Measurements from ENCODE around the gene GADL1.

Gene GADL1

DNA sequence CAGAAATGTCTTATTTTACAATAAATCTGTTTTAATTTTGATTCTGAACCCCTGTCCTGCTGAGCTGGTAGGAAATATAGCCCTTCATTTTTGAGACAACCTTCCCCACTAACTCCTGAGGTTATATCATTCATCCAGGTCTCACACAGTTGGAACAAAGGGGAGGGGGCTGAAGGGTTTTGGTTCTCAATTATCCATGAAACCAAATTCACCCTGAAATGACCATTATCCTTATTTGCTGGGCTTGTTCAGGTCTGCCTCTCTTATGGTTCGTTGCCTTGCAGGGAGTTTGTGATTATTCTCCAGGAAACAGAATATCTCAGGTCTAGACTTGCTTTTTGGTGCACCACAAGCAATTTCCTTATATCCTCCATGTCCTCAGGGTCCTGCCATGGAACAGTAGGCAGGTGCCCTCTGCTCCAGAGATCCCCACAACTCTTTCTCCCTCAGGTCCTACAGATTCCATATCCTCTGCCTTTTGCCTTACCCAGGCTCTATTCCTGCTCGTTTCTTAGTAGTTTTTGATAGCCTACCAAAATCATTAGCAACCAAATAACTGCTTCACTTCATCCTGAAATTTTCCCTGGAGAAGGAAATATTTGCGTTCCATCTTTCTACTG, 193.6 kb downstream of the GADL1 start:
- intact Hi-C loops (cut with DNase I), result no loop called here
- no peak for DNase-seq

DNA sequence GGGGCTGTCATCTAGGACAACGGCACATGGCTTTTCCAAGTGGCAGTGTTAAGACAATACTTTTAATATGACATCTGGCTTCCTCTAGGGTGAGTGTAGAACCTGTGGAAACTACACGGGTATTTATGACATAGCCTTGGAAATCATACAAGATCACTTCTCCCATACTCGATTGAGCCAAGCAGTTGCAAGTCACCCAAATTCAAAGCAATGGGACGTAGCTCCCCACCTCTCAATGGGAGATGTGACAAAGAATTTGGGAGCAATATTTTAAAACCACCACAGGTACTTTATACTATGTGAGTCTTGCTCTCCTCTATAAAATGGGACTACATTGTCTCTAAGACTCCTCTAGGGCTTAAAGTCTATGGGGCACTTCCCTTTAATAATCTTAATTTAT, 194.5 kb downstream of the GADL1 start:
- no peak for DNase-seq
- intact Hi-C loops (cut with DNase I), result no loop called here

DNA sequence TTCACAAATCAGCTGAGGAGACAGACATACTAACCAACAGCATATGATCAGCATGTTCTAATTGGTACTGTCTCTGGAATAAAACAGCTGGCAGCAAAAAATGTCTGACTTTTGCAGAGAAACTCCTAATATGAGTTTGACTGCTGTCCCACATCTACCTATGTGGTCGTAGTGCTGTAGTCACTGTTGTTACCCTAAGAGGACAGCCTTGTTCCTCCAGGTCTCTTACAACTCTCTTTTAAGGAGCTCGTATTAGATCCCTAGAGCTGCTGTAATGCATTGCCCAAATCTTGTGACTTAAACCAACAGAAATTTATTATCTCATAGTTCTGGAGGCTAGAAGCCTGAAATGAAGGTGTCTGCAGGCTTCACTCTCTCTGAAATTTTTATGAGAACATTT, 195.9 kb downstream of the GADL1 start:
- no peak for DNase-seq
- intact Hi-C loops (cut with DNase I), result no loop called here

DNA sequence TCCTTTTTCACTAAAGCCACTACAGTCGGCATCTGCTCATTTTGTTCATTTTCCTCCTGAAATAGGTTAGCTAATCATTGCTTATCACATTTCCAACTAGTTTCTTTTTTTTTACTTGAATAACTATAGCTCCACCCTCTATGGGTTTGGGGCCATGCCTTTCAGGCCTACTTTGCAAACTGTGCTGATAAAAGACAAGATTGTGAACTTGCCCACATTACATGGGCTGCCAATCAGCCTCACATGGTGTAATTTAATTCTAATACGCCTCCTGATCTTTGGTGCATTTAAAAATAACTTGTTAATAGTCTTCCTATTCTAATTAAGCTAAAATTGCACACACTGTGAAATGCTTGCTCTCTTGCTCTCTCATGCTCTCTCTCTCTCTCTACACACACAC, 197.6 kb downstream of the GADL1 start:
- intact Hi-C loops (cut with DNase I), result no loop called here

DNA sequence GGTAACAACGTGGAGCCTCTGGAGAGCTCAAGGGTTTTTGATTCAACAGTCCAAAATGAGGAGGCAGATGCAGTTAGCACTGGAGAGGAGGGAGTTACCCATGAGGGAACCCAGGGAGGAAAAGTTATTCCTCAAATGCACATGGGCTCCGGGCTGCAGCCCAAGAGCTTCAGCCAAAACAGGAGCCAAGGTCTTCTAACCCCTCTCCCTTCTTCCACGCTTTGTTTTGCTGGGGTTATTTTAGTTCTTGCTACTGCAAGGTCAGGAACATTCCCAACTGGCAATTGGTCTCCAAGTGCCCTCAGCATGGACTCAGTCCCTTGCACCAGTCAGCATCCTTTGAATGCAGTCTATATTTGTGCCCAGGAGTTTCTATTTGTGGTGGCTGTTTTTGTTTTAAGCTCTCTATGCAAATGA, 198.1 kb downstream of the GADL1 start:
- peak in 1 of 10 donors; percentile 76 for DNase-seq
- intact Hi-C loops (cut with DNase I), result no loop called here

More for the DNA sequence above, 197.6 kb downstream of the GADL1 start:
- DNase-seq, result no peak

DNA sequence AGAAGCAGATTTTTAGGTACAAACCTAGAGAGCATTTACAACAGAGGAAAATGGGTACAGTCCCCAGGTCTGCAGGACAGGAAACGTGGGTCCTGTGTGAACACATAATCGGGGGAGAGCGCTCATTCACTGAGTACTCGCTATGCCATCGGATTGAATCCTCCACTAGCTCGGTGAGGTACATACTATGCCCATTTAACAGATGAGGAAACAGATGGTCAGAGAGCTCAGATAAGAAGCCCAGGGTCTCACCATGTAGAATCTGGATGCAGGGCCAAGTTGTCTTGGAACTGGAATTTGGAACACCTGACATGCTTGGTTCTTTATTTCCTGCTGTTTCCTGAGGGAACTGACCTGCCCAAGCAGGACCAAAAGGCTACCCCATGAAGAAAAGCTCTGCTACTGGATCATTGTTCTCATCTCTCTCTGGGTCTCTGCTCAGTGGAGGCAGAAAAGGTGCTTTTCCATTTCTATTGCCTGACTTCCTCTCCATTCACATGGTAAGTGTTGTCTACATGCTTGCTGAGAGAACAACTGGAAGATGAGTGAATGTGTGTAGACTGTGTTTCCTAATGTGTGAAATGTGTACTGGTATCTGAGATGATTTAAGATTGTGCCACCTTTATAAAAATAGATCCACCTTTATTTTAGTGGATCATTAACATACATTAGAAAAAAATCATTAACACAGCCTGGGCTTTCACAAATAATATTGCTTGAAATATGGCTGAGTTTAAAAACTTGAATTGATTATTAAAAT, 199.0 kb downstream of the GADL1 start:
- DNase-seq, result no peak
- intact Hi-C loops (cut with DNase I), result no loop called here

DNA sequence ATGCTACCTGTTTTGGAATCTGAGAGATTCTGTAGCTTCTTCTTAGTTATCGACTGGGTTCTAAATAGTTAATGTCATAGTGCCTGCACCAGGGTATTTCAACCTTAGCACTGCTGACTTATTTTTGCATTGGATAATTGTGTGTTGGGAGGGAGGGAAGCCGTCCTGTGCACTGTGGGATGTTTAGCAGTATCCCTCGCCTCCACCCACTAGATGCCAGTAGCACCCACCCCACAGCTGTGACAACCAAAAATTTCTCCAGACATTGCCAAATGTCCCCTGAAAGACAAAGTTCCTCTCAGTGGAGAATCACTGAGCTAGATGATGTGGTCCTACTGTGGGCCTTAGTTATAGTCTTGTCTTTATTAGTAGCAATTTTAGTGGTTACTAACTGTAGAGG, 199.8 kb downstream of the GADL1 start:
- intact Hi-C loops (cut with DNase I), result loop anchor here (5.0 kb wide), 2 partner anchors 582 to 652 kb away; no protein-coding TSS in a partner anchor
- DNase-seq, result no peak

DNA sequence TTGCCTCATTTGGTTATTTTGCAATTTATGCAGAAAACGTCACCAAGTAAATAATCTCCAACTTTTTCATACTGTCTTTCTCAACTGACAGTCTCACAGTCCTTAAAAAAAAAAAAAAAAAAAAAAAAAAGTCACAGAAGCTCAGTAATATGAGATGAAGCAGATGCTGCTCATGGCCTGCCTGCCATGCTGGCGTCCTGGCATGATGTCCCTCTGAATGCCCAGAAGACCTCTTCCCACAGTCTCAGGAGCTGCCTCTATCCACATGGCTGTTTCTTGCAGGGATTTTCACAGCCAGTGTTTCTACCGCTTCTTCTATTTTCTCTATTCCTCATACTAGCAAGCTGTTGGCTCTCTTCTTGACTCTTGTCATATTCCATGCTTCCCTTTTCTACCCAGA, 200.3 kb downstream of the GADL1 start:
- DNase-seq, result no peak
- intact Hi-C loops (cut with DNase I), result loop anchor here (5.0 kb wide), 2 partner anchors 582 to 652 kb away; no protein-coding TSS in a partner anchor

DNA sequence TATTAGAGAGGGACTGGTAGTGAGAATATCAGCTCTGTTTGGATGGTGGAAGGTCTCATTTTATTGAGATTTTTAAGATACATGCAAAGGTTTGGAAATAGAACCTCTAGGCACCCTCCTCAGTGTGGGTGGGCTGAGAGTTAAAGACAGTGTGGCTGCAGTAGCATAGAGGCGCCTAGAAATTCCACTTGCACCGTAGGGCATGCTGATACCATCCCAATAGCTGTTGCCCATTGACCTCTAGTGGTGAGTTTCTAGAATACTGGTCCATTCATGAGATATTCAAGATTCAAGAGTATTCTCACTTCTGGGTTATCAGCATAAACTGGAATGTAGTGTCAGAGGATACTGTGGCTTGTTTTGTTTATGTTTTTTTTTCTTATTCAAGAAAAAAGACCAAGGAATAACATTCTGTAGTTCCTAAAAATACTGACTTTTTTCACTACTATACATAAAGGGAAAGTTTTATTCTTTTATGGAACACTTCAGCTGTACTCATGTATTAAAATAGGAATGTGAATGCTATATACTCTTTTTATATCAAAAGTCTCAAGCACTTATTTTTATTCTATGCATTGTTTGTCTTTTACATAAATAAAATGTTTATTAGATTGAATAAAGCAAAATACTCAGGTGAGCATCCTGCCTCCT, 200.9 kb downstream of the GADL1 start:
- peak in 3 of 10 donors; percentile 19 to 40 (median 28) for DNase-seq
- intact Hi-C loops (cut with DNase I), result loop anchor here (5.0 kb wide), 2 partner anchors 581 to 651 kb away; no protein-coding TSS in a partner anchor

DNA sequence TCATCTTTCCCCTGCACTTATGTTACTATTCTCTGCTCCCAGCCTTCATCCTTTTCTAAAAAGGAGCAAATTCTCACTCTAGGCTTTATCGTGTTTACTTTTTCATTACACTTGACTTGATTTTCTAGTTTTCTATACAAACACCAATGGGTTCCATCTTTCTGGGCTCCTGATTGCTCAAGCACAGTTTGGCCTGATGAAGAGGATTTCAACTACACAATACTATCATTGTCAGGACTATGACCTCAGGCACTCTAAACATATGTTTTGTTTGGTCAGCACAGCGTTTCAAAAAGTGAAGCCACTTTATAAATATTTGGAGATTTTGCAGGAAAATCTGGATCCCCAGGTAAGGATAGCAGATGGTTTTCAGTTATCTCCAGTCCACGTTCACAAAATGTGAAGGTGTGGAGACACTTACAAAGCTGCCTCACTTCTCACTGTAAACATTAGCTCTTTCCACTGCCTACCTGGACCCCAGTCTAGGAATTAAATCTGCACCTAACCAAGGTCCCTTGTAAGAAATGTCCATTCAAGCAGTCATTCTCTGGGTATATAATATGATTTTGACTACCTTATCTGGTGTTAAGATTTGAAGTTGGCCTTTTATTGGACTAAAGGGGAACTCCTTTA, 201.8 kb downstream of the GADL1 start:
- intact Hi-C loops (cut with DNase I), result loop anchor here (5.0 kb wide), 2 partner anchors 580 to 650 kb away; no protein-coding TSS in a partner anchor
- DNase-seq, result no peak

DNA sequence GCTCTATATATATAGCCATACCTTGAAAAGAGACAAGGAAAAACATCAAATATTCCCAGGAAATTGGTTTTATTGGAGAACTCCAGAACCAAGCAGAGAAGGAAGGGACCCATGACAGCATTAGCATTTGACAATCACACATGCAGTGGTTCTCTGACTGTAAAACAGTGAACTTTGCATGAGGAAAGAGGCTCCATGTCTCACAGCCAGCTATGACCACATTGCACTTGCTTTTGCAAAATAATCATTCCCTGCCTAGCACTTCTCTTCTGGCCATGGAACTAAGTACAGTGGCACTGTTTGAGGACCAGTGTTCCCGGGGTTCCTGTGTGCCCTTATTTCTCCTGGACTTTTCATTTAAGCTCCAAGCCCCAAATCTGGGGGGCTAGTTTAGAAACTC, 202.5 kb downstream of the GADL1 start:
- no peak for DNase-seq
- intact Hi-C loops (cut with DNase I), result loop anchor here (5.0 kb wide), 2 partner anchors 580 to 650 kb away; no protein-coding TSS in a partner anchor

DNA sequence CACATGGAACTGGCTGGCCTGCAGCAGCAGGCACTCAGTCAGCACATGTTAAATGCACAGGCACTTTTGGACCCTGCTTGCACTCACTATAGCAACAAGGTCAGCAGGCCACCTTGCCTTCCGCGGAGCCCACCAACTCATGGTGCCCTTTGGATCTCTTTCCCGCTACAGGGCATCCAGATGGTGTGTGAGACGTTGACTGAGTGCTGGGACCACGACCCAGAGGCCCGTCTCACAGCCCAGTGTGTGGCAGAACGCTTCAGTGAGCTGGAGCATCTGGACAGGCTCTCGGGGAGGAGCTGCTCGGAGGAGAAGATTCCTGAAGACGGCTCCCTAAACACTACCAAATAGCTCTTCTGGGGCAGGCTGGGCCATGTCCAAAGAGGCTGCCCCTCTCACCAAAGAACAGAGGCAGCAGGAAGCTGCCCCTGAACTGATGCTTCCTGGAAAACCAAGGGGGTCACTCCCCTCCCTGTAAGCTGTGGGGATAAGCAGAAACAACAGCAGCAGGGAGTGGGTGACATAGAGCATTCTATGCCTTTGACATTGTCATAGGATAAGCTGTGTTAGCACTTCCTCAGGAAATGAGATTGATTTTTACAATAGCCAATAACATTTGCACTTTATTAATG, 203.1 kb downstream of the GADL1 start:
- intact Hi-C loops (cut with DNase I), result loop anchor here (5.0 kb wide), 2 partner anchors 579 to 649 kb away; no protein-coding TSS in a partner anchor
- DNase-seq, result peak in 1 of 10 donors; percentile 69

DNA sequence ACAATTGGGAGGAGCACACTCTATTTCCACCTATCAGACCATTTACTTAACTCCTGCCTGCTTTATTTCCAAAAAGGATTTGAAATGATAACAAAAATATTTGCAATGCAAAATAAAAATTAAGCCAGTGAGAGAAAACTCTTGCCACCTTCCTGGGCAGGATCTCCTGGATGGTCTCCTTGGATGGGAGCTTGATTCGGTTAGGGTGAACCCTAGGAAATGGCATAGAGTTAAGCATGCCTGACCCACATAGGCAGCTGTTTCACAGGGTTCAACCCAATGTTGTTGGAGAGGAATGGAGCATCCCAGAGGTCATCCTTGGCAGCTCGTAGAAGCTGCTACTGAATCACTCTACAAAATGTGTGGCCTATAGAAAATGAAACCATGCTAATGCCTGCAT, 204.3 kb downstream of the GADL1 start:
- intact Hi-C loops (cut with DNase I), result loop anchor here (5.0 kb wide), 2 partner anchors 578 to 648 kb away; no protein-coding TSS in a partner anchor
- no peak for DNase-seq

DNA sequence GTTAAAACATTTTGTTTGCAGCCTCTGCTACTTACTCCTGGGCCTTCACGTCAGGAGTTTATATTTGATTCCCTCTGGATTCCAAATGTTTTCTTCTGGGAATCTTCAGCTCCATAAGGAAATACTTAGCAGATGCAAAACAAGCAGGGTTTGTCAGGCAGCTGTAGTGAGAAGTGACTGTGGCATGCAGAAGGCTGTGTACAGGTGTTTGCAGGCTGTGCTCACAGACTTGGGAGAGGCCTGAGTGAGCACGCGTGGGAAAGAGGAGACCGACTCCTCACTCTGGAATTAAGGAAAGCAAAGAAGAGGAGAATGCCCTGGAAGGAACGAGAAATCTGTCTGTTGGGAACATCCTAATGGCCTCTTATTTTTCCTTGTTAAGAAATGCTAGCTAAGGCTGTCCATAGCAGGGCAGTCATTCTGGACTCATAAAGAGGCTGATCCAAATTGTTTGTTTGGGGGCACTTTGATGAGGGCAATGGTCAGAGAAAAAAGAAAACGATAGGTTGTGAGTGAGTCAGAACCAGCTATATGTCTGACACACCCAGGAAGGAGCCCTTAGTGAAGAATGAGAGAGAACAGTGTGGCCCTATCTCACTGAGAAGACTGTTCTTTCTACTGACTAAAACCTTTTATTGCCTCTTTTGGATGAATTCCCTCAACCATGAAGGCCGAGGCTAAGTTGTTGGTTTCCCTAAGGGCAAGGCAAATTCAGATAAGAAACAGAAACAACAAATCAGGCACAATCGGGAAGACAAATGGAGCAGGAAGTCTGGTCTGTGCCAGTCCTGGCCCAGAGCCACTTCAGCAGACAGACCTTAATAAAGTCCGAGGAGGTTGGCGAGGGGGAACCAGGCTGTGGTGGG, 205.5 kb downstream of the GADL1 start:
- peak in 2 of 10 donors; percentile 20 to 32 for DNase-seq
- intact Hi-C loops (cut with DNase I), result no loop called here

DNA sequence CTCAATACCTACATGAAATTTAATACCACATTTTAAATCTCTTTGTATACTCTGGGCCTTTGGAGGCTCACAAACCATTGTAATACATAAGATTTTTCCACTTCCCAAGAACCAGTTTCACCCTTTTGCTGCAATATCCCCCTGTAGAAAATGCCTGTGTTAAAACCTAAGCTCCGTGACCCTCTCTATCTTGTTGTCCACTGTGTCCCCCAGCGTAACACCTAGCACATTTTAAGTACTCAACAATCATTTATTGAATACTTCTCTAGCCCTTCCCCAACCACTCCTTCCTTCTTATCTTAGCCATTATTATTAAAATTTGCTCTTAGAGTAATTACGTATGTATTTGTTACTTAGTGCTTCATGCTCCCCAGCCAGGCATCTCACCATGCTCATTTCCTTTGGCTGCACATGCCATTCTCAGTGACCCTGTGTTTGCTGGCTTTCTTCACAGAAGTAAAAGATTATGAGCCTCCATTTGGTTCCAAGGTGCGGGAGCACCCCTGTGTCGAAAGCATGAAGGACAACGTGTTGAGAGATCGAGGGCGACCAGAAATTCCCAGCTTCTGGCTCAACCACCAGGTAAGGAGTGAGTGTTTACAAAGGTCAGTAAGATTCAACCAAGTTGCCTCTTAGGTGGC, 206.4 kb downstream of the GADL1 start:
- DNase-seq, result no peak

DNA sequence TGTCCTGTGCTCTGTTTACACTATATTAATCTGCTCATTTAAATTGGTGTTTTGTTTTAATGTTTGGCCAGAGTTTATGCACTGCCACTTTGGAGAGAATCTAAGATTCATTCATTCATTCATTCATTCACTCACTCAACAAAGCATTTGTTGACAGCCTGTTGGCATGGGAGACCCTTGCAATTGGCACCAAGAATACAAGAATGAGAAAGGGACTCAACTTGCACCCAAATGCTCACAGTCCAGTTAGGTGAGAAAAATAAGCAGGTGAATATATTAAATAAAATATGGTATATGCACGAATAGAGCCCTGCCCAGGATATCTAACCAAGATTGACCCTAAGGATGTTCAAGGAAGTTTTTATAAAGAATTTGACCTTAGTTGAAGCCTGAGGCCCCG, 207.7 kb downstream of the GADL1 start:
- intact Hi-C loops (cut with DNase I), result no loop called here
- DNase-seq, result no peak

More for the DNA sequence above, 206.4 kb downstream of the GADL1 start:
- intact Hi-C loops (cut with DNase I), result no loop called here

DNA sequence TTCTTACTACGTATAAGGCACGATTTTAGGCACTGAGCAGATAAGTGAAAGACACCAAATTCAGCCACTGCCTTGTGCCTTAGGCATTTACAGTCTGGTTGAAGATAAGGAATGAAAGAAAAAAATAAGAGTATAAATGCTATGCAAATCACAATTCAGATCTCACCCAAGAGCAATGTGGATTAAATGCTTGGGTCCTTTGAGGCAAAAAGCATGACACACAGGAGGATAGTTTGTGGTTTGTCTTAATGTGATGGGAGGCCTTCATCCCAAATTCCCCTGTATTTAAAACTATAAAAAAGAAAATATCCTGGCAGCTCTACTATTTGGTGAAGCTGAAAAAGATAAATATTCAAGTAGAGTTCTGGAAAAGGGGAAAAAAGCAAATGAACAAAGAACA, 208.3 kb downstream of the GADL1 start:
- intact Hi-C loops (cut with DNase I), result no loop called here
- no peak for DNase-seq

DNA sequence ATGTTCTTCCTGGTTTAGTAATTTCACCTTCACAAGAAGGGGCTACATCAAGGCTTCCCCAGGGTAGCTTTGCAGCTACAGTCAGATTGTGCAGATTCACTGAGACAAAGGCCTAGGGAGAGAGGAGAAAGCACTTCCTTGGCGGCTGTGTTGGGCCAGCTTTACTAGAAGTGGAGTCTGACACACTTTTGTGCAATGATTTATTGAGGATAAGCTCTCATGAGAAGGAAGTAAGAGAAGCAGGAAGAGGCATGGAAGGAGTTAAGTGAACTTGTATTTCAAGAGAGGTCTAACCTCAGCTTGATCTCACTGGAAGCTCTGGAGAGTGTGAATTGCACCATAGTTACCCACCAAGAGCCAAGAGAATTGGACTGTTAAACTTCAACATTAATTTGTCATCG, 209.2 kb downstream of the GADL1 start:
- intact Hi-C loops (cut with DNase I), result no loop called here
- DNase-seq, result no peak

DNA sequence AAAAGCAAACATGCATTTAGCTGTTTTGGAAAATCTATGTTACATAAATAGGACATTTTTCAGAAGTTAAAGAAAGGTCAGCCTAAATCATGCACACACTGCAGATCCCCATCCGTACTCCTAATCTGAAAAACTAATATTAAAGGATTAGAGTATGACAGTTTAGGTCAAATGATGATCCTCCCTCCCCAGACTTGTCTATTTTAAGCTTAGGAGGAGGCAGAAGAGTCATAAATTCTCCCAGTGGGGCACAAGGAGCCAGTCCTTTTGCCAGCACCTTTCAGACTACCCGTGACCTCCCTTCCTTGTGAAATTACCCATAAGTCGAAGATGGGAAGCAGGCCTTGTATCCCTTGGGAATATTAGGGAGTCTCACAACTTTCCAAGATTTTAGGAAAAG, 210.1 kb downstream of the GADL1 start:
- DNase-seq, result no peak
- intact Hi-C loops (cut with DNase I), result no loop called here

Measured in posterior cingulate gyrus (tissue), 11 donors.